Chondrocyte (in vitro differentiated cells): ENCODE results near the gene LAMB4. TPM values are rescaled to one million over a fixed set of nuclear protein-coding genes. Genes with fewer than 3 reads are reported as not detected.
"Not testable (repeated sequence)": the region's sequence is repeated elsewhere in the genome, so short reads cannot be mapped to it uniquely, and the experiment has no call there.

Source experiments
- DNase-seq: peaks from one replicate; pipeline ENCODE4 v3.0.0; 2021; ENCODE audit warnings: mixed read lengths, low spot score
- H3K27ac Mint-ChIP-seq: one replicate; pipeline ENCODE4 v1.8.0; 2021; ENCODE audit warnings: mild to moderate bottlenecking, moderate library complexity, mixed read lengths; ENCODE audit not compliant: unreplicated experiment
- H3K27me3 Mint-ChIP-seq: 2 replicates; pipeline ENCODE4 v1.8.0; 2021; ENCODE audit warnings: low read depth, mixed read lengths
- H3K36me3 Mint-ChIP-seq: 2 replicates; pipeline ENCODE4 v1.8.0; 2021; ENCODE audit warnings: low read depth, mixed read lengths
- H3K4me1 Mint-ChIP-seq: 2 replicates; pipeline ENCODE4 v1.8.0; 2021; ENCODE audit warnings: low read depth, mild to moderate bottlenecking, mixed read lengths
- H3K4me3 Mint-ChIP-seq: one replicate; pipeline ENCODE4 v1.8.0; 2021; ENCODE audit warnings: mild to moderate bottlenecking, moderate library complexity, mixed read lengths; ENCODE audit not compliant: unreplicated experiment
- H3K9me3 Mint-ChIP-seq: 2 replicates; pipeline ENCODE4 v1.8.0; 2021; ENCODE audit warnings: low read depth, mixed read lengths
- CTCF ChIP-seq: fragments of 200-600 bp; sonication (generic); IDR thresholded peaks from 2 replicates; pipeline ENCODE4 v1.5.0; 2021; ENCODE audit warnings: antibody characterized with exemption, mild to moderate bottlenecking, moderate library complexity
- total RNA-seq: library from RNA; stranded (reverse); gene quantifications from 3 replicates; pipeline ENCODE4 v1.2.1, GENCODE V29; 2021

Gene LAMB4
- total RNA-seq, 1 donor from 2014 or later = not detected

- Mint-ChIP-seq H3K27ac (no peak overlapping the region), H3K9me3 (no peaks in the 10 kb centered on the region), H3K27me3 (no peaks in the 10 kb centered on the region)
These were observed 93.0 kb downstream of the LAMB4 start for GRCh38 chr7:108037140-108037539.

GRCh38 chr7:108034586-108034985 is 95.6 kb downstream of the LAMB4 start:
- no peaks in the 10 kb centered on the region for H3K27me3 Mint-ChIP-seq
- H3K4me1 Mint-ChIP-seq = peaks cover 35% of the 10 kb centered on the region
- peak overlapping the region; percentile 52 for H3K27ac Mint-ChIP-seq
- no peaks in the 10 kb centered on the region for H3K9me3 Mint-ChIP-seq
- H3K36me3 Mint-ChIP-seq = no peaks in the 10 kb centered on the region
- DNase-seq = no peak
- H3K4me3 Mint-ChIP-seq = no peak overlapping the region
- no peak for TF ChIP-seq CTCF

More at GRCh38 chr7:108037140-108037539, 93.0 kb downstream of the LAMB4 start:
- no peak for TF ChIP-seq CTCF
- peaks cover 21% of the 10 kb centered on the region for H3K4me1 Mint-ChIP-seq
- H3K4me3 Mint-ChIP-seq = no peak overlapping the region
- no peaks in the 10 kb centered on the region for H3K36me3 Mint-ChIP-seq
- no peak for DNase-seq

- Mint-ChIP-seq H3K4me3 (no peak overlapping the region), H3K27ac (no peak overlapping the region), H3K9me3 (peaks cover 2% of the 10 kb centered on the region), H3K4me1 (peaks cover 35% of the 10 kb centered on the region), H3K36me3 (no peaks in the 10 kb centered on the region), H3K27me3 (no peaks in the 10 kb centered on the region)
- no peak for TF ChIP-seq CTCF
- no peak for DNase-seq
These were observed 96.2 kb downstream of the LAMB4 start for GRCh38 chr7:108033776-108034497.

GRCh38 chr7:108033309-108033708 is 96.9 kb downstream of the LAMB4 start:
- H3K36me3 Mint-ChIP-seq, H3K4me3 Mint-ChIP-seq, H3K27me3 Mint-ChIP-seq, DNase-seq, H3K27ac Mint-ChIP-seq, H3K9me3 Mint-ChIP-seq: not testable (repeated sequence)
- peaks cover 33% of the 10 kb centered on the region for H3K4me1 Mint-ChIP-seq

GRCh38 chr7:108030516-108030915 is 99.6 kb downstream of the LAMB4 start:
- H3K36me3 Mint-ChIP-seq = no peaks in the 10 kb centered on the region
- no peaks in the 10 kb centered on the region for H3K27me3 Mint-ChIP-seq
- no peak for TF ChIP-seq CTCF
- no peak for DNase-seq
- H3K9me3 Mint-ChIP-seq = peaks cover 2% of the 10 kb centered on the region
- H3K27ac Mint-ChIP-seq = peak overlapping the region; percentile 89
- H3K4me3 Mint-ChIP-seq = no peak overlapping the region
- peaks cover 56% of the 10 kb centered on the region for H3K4me1 Mint-ChIP-seq

GRCh38 chr7:108029034-108029433 is 101.1 kb downstream of the LAMB4 start:
- TF ChIP-seq CTCF = no peak
- no peak for DNase-seq
- H3K9me3 Mint-ChIP-seq = peaks cover 2% of the 10 kb centered on the region
- peak overlapping the region; percentile 89 for H3K27ac Mint-ChIP-seq
- no peaks in the 10 kb centered on the region for H3K36me3 Mint-ChIP-seq
- no peaks in the 10 kb centered on the region for H3K27me3 Mint-ChIP-seq
- peaks cover 55% of the 10 kb centered on the region for H3K4me1 Mint-ChIP-seq
- no peak overlapping the region for H3K4me3 Mint-ChIP-seq
